GM12891 (cell line): ENCODE results near the gene CIAO3.

Experiments used
- DNase-seq: peaks from one replicate; pipeline ENCODE4 v3.0.0; 2011; ENCODE audit warnings: low spot score; ENCODE audit not compliant: insufficient read length
- FAIRE-seq: peaks from 2 replicates; lab custom pipeline; 2011; peaks lifted over from hg19 to GRCh38; lab: Jason Lieb, UNC
- PAX5 ChIP-seq: IDR thresholded peaks from 2 replicates; pipeline ENCODE4 v1.6.1; 2011; ENCODE audit warnings: low read length, moderate library complexity, mild to moderate bottlenecking; ENCODE audit not compliant: insufficient read depth, severe bottlenecking
- POLR2A ChIP-seq: IDR thresholded peaks from 2 replicates; pipeline ENCODE4 v1.6.1; 2011; ENCODE audit warnings: low read depth, low read length, control low read depth
- POLR2AphosphoS5 ChIP-seq: IDR thresholded peaks from 2 replicates; pipeline ENCODE4 v1.6.1; 2011; ENCODE audit warnings: low read depth, low read length, control low read depth
- POU2F2 ChIP-seq: IDR thresholded peaks from 2 replicates; pipeline ENCODE4 v1.6.1; 2011; ENCODE audit warnings: low read depth, mild to moderate bottlenecking, control low read depth, low read length, moderate library complexity
- SPI1 ChIP-seq: IDR thresholded peaks from 2 replicates; pipeline ENCODE4 v1.6.1; 2011; ENCODE audit warnings: low read depth, low read length, control low read depth
- TAF1 ChIP-seq: IDR thresholded peaks from 2 replicates; pipeline ENCODE4 v1.6.1; 2011; ENCODE audit warnings: low read depth, low read length, control low read depth

The CIAO3 gene

DNA sequence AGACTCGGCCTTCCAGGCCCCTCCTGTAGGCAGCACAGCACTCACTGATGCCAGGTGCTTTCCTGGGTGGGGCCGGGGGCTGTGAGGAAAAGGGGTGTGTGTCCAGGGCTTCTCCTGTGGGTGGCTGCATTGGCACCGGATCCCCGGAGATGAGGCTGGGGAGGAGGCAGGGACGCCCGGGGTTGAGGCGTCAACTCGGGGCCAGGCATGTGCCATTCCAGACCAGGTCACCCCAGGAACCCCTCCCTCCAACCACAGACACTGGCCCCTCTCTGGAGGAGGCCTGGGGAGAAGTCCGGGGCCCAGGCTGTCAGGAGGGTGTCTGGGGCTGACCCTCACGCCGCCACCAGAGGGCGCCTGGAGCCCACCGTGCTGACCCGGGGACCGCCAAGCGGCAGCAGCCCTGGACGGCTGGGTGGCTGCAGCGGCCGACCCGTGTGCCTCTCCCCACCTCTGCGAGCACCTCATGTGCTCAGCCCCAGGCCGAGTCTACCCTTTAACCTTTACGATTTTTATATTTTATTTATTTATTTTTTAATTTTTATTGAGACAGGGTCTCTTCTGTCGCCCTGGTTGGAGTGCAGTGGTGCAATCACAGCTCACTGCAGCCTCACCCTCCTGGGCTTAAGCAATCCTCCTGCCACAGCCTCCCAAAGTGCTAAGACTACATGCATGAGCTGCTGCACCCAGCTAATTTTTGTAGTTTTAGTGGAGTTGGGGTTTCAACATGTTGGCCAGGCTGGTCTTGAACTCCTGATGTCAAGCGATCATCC, 29.1 kb downstream of the CIAO3 start:
- DNase-seq (peak; percentile 95), FAIRE-seq (peak; percentile 87)
- TF ChIP-seq SPI1 = no peak
- TF ChIP-seq POLR2AphosphoS5 = no peak
- no peak for TF ChIP-seq POU2F2
- no peak for TF ChIP-seq TAF1
- TF ChIP-seq POLR2A = no peak
- TF ChIP-seq PAX5 = no peak

- no peak for FAIRE-seq
- DNase-seq = no peak
These were observed 29.7 kb downstream of the CIAO3 start for GRCh38 chr16:711084-711483.

GRCh38 chr16:710500-711075, 30.2 kb downstream of the CIAO3 start:
- DNase-seq (no peak), FAIRE-seq (no peak)
- no peak for TF ChIP-seq SPI1
- TF ChIP-seq POLR2AphosphoS5 = no peak
- no peak for TF ChIP-seq TAF1
- TF ChIP-seq PAX5 = no peak
- no peak for TF ChIP-seq POLR2A
- no peak for TF ChIP-seq POU2F2

More at GRCh38 chr16:711084-711483, 29.7 kb downstream of the CIAO3 start:
- no peak for TF ChIP-seq TAF1
- TF ChIP-seq SPI1 = no peak
- TF ChIP-seq POLR2A = no peak
- TF ChIP-seq POLR2AphosphoS5 = no peak
- TF ChIP-seq POU2F2 = no peak
- no peak for TF ChIP-seq PAX5

- TF ChIP-seq SPI1 (no peak), POLR2AphosphoS5 (no peak), POU2F2 (no peak), POLR2A (no peak), PAX5 (no peak), TAF1 (no peak)
- DNase-seq = no peak
- FAIRE-seq = no peak
These were observed 31.0 kb downstream of the CIAO3 start for GRCh38 chr16:709566-710499.

DNA sequence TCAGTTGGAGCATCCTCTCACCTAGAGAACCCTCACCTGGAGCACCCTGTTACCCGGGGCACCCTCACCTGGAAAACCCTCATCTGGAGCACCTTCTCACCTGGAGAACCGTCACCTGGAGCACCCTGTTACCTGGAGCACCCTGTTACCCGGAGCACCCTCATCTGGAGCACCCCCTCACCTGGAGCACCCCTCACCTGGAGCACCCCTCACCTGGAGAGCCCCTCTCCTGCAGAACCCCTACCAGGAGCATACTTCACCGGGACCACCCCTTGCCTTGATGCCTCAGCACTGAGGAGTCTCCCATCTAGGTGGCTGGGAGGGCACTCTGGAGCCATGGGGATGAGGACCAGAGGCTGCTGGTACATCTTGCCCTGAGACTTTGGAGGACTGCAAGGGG, 31.8 kb downstream of the CIAO3 start:
- DNase-seq = no peak
- no peak for FAIRE-seq

GRCh38 chr16:708019-708418, 32.8 kb downstream of the CIAO3 start:
- TF ChIP-seq POLR2A = no peak
- no peak for TF ChIP-seq SPI1
- no peak for TF ChIP-seq POLR2AphosphoS5
- no peak for TF ChIP-seq PAX5
- no peak for TF ChIP-seq TAF1
- TF ChIP-seq POU2F2 = no peak
- FAIRE-seq (no peak), DNase-seq (no peak)

More for the DNA sequence above, 31.8 kb downstream of the CIAO3 start:
- TF ChIP-seq TAF1 (no peak), PAX5 (no peak), POLR2A (no peak), SPI1 (no peak)

DNA sequence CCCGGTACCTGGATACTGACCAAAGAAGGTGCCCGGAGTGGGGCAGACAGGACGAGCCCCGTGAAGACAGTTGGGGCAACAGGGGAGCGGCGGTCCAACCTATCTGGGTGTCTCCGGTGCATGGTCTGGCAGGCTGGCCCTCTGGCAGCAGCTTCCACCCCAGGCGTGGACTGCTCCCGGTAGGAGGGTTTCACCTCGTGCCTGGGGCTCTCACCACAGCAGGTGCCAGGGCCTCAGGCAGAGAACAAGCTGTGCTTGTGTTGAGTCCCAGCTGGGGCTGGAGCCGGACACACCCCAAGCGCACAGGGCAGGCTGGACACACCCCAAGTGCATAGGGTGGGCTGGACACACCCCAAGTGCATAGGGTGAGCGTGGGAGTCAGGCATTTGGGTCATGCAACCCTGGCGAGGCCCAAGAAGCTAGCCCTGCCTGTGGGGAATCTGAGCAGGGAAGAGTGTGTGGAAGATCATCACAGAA, 33.7 kb downstream of the CIAO3 start:
- FAIRE-seq (no peak), DNase-seq (no peak)
- no peak for TF ChIP-seq POLR2AphosphoS5
- TF ChIP-seq TAF1 = no peak
- no peak for TF ChIP-seq POU2F2
- TF ChIP-seq PAX5 = no peak
- no peak for TF ChIP-seq POLR2A
- TF ChIP-seq SPI1 = no peak

DNA sequence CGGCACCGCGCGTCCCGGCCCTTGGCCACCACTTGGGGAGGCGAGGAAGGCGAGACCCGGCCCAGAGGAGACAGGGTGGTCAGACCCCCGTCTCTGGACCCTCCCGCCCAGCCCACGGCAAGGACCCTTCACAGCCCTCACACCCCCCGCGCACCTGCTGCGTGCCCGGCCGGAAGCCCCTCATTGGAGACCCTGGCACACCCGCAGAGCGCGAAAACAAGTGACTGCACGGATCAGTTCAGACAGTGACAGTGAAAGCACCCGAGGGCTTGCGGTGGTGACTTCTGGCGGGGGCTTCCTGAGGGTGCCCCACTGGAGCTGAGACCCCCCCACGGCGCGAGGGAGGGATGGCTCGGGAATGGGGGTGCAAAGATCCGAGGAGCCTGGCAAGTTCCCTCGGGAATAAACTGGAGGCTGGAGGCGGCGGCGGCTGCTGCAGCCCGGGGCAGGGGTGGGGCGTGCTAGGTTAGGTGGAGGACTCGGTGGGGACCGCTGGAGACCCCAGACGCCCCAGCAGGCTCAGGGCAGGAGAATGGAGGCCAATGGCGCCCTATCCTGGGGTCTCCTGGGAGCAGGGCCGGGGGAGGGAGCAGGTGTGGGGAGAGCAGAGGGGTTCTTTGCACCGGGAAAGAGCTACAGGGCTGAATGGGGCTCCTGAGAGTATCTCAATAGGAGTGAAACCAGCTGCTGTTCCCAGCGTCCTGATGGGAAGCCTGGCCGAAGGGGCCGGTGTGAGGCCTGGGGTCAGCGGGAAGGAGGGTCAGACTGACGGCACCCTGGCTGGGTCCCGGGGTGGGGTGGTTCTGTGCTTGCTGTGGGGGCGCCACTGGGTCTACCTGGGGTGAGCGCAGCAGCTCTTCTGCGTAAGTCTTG, 34.4 kb downstream of the CIAO3 start:
- TF ChIP-seq SPI1 (no peak), POLR2A (no peak)
- no peak for FAIRE-seq
- DNase-seq = no peak
